GM20000 (cell line): ENCODE measurements around the gene FTCDNL1.

ENCODE experiments used
- DNase-seq: peaks from one replicate; pipeline ENCODE4 v3.0.0; 2012; ENCODE audit warnings: low spot score
- TF ChIP-seq, protein P1 (sequence below): IDR thresholded peaks from 2 replicates; pipeline ENCODE4 v1.5.1; 2012; ENCODE audit warnings: mild to moderate bottlenecking, control low read depth; ENCODE audit errors: extremely low read depth, missing control alignments

FTCDNL1 gene

DNA sequence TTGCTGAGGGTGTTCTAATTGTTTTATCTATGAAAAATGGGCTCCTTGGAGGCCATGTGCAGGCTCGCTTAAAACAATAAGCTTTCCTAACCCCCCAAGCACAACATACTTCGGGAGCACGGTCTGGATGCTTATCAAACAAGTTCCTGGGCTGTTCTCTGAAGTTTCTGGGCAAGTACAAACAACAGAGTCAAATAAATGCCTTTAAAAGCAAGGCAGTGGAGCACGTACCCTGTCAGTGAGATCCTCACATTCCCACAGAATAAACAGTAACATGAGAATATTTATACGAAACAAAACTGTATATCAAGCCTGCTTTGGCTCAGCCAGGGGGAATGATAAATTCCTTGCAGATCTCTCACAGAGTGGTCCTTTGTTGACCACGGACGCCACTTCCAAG lies 44.8 kb downstream of the FTCDNL1 start:
- DNase-seq = no peak
- TF ChIP-seq, protein P1, sequence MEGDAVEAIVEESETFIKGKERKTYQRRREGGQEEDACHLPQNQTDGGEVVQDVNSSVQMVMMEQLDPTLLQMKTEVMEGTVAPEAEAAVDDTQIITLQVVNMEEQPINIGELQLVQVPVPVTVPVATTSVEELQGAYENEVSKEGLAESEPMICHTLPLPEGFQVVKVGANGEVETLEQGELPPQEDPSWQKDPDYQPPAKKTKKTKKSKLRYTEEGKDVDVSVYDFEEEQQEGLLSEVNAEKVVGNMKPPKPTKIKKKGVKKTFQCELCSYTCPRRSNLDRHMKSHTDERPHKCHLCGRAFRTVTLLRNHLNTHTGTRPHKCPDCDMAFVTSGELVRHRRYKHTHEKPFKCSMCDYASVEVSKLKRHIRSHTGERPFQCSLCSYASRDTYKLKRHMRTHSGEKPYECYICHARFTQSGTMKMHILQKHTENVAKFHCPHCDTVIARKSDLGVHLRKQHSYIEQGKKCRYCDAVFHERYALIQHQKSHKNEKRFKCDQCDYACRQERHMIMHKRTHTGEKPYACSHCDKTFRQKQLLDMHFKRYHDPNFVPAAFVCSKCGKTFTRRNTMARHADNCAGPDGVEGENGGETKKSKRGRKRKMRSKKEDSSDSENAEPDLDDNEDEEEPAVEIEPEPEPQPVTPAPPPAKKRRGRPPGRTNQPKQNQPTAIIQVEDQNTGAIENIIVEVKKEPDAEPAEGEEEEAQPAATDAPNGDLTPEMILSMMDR = no peak

DNA sequence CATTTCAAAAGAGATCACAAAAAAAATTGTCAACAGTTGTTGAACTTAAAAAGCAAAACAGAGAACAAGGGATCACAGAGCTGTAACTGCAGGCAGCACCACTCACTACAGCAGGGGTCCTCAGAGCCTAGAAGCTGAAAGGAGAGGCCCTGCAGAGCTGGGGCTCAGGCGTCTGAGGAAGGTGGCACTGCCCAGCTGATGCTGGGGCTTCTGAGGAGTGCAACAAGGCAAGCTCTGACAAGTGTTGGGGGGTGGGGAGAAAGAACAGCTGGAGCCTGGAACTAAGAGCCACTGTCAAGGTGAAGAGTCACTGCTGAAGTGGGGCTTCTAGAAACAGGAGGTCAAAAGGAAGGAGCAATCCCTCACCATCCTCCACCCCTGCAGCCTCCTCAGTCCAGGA lies 46.2 kb downstream of the FTCDNL1 start:
- TF ChIP-seq, protein P1 = no peak

DNA sequence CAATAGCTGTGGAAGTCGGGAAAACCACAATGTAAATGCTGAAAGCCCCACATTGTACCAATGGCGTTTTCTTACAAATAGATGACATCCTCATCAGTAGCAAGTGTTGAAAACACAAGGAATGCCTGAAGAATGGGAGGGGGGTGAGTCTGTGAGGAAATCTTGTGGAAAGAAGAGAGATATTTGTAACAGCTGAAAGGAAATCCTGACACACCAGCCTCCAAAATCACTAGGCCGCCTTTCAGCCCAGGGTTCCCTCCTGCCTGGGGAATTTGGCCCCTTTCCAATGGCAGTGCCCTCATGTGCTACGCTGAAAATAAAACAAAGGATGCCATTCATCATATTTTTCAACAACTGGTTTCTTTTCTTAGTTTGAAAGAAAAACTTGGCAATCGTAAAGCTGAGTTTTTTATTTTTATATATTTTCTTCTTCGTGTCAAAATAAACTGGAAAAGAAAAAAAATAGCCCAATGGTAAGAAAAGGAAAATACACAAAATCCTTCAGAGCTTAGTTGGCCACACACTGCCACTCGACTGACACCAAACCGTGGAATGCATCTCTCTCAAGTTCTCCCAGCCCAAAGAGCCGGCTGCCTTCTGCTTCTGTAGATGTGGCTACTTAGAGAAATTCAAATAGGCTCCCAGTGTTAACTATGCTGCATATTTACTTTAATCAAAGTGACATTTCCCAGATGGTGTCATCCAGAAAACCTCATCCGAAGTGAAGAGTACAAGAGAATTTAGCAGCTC lies 52.0 kb downstream of the FTCDNL1 start:
- TF ChIP-seq, protein P1 = no peak
- DNase-seq = no peak

More for the DNA sequence above, 46.2 kb downstream of the FTCDNL1 start:
- DNase-seq = no peak

DNA sequence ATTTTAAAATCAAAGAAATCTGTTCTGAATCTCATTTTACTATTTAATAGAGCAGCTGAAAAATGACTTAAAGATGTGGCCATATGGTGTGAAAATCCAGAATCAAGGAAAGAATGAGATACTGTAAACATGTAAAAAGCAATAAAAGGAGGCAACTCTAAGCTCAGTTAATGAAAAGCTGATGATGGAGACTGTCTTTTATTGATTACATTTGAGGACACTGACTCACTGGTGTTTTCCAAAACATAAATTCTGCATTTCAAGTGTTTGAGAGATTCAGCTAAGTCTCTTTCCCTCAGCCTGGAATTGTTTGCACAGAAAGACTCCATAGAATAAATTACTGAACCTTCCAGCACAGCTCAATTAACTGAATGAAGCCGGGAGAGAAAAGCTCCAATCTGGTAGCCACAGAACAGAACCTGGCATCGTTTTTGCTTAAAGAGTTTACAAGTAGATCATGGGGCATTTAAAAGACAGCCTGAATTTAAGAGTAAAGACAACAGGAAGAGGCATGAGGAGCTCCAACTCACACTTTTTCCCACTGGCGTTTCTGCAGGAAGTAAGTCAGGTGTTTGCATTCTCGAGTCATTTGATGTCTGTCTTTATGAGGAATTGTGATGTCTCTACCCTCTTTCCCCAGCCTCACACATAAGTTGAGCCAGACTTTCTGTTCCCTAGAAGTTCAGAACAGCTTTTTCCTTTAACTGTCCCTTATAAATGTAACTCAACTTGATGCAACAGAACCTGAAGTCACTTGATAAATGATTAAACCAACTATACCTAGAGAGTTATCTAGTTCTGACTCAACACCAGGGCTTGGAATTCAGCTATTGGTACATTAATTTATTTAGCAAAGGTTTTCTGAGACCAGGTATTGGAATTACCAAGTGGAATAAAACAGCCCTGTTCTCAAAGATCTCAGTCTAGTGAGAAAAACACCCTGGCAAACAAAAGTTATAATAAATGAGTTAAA lies 53.3 kb downstream of the FTCDNL1 start:
- no peak for DNase-seq

DNA sequence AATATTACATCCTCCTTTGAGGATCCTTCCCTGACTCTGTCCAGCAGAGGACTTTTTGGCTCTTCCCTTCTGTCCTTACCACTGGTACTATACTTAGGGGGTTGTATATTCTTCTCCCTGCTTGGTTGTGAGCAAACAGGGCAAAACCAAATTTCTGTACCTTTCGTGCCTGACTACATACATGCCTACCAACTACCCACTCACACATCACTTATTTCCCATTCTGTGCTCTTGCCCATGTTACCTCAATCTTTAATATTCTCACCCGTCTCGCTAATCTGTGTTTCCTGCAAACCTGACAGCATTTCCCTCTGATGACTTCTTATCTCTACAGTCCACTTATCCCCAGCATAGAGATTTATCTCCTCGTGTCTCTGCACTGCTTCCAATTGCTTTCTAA lies 58.6 kb downstream of the FTCDNL1 start:
- DNase-seq = no peak
- TF ChIP-seq, protein P1 = no peak

More for the DNA sequence above, 53.3 kb downstream of the FTCDNL1 start:
- TF ChIP-seq, protein P1 = no peak

DNA sequence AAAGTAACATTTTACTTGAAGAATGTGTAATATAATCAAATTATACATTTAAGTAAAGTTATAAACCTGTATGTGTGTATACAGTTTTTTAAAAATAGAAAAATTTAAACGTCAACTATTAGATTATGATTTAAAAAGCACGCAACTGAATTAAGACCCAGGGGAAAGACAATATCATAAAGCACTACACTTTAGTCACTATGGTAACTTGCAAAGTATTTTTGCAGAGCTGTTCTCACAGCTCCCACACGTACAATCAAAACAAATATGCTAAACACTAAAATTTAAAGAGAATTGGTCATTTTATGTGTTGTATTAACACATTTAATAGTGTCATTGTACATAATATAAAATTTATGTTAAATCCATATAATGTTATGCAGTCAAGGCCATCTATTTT lies 59.7 kb downstream of the FTCDNL1 start:
- DNase-seq = no peak
- TF ChIP-seq, protein P1 = no peak

DNA sequence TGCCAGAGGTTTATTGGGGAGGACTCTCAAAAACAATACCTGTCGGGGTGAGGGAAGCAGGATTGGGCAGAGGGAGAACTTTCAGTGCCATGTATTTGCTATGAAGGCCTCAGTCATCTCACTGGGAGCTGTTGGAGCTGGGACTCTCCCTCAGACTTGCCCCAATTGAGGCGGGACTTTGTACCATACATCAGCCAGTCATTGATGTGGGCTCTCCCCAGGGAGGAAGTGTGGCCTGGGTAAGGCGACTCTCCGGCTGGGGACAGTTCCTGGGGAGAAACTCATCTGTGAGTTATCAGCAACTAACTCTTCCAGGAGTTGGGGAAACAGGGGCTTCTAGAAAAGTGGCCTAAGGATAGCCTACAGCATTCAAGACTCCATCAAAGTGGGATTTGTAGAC lies 66.5 kb downstream of the FTCDNL1 start:
- DNase-seq = no peak
- TF ChIP-seq, protein P1 = no peak
